DND-41 (cell line): ENCODE results near the gene SMIM36.
"Not testable (repeated sequence)": the region's sequence is repeated elsewhere in the genome, so short reads cannot be mapped to it uniquely, and the experiment has no call there.

ENCODE experiments used
- ATAC-seq: fragments of 200-7000 bp; cut with Tn5 transposase; 3 replicates; pipeline ENCODE4 v1.9.1; 2021; ENCODE audit warnings: low read depth; ENCODE audit not compliant: insufficient read depth
- DNase-seq: peaks from one replicate; pipeline ENCODE4 v3.0.0-alpha.2; 2020
- H2AFZ ChIP-seq: 2 replicates; pipeline ENCODE4 v1.6.0; 2012; ENCODE audit warnings: low read depth, low read length
- H3K27ac ChIP-seq: 2 replicates; pipeline ENCODE4 v1.5.1; 2012; ENCODE audit warnings: low read length, inconsistent platforms
- H3K27me3 ChIP-seq: fragments of 200-600 bp; sonication (generic); 2 replicates; pipeline ENCODE4 v1.6.0; 2012; ENCODE audit warnings: low read length, mild to moderate bottlenecking, inconsistent platforms; ENCODE audit not compliant: insufficient read depth, poor library complexity
- H3K36me3 ChIP-seq: 2 replicates; pipeline ENCODE4 v1.5.1; 2012; ENCODE audit warnings: low read length, inconsistent platforms; ENCODE audit not compliant: insufficient read depth
- H3K4me1 ChIP-seq: 2 replicates; pipeline ENCODE4 v1.5.1; 2012; ENCODE audit warnings: mild to moderate bottlenecking, low read length; ENCODE audit not compliant: insufficient read depth
- H3K4me2 ChIP-seq: 2 replicates; pipeline ENCODE4 v1.6.0; 2012; ENCODE audit warnings: mild to moderate bottlenecking, moderate library complexity, low read length, inconsistent platforms; ENCODE audit not compliant: insufficient read depth
- H3K4me3 ChIP-seq, 2 experiments: fragments of 200-600 bp in 1 of 2; shearing (Covaris generic) in 1 of 2; 2 replicates each; pipeline ENCODE4 v1.5.1; 2012 to 2016; ENCODE audit warnings: inconsistent platforms in 2 of 2, low read length in 2 of 2, mild to moderate bottlenecking in 2 of 2, low read depth in 1 of 2, moderate library complexity in 1 of 2
- H3K79me2 ChIP-seq: 2 replicates; pipeline ENCODE4 v1.6.0; 2012; ENCODE audit warnings: low read length, inconsistent platforms; ENCODE audit not compliant: insufficient read depth
- H3K9ac ChIP-seq: 2 replicates; pipeline ENCODE4 v1.6.0; 2012; ENCODE audit warnings: low read depth, mild to moderate bottlenecking, inconsistent platforms, low read length, moderate library complexity
- H3K9me3 ChIP-seq: 2 replicates; pipeline ENCODE4 v1.5.1; 2012; ENCODE audit warnings: low read length, moderate library complexity, mild to moderate bottlenecking, inconsistent platforms; ENCODE audit not compliant: insufficient read depth, severe bottlenecking
- H4K20me1 ChIP-seq: 2 replicates; pipeline ENCODE4 v1.6.0; 2012; ENCODE audit warnings: low read length; ENCODE audit not compliant: insufficient read depth
- CTCF ChIP-seq: IDR thresholded peaks from 2 replicates; pipeline ENCODE4 v1.5.1; 2012; ENCODE audit warnings: borderline replicate concordance, low read length, moderate library complexity, mild to moderate bottlenecking; ENCODE audit not compliant: poor library complexity, severe bottlenecking; ENCODE audit errors: extremely low read depth
- EZH2 ChIP-seq: IDR thresholded peaks from 3 replicates; pipeline ENCODE4 v1.6.1; 2012; ENCODE audit warnings: borderline replicate concordance, low read depth, mild to moderate bottlenecking, moderate library complexity, low read length, inconsistent platforms; ENCODE audit not compliant: severe bottlenecking

SMIM36 gene

GRCh38 chr17:55520402-55520801, 9.2 kb upstream of the SMIM36 start:
- Histone ChIP-seq H3K27me3 (peaks cover 8% of the 10 kb centered on the region), H3K4me3 (no peak overlapping the region), H3K27ac (no peak overlapping the region), H3K4me2 (no peak overlapping the region), H3K9me3 (no peaks in the 10 kb centered on the region), H3K4me1 (no peaks in the 10 kb centered on the region), H3K36me3 (no peaks in the 10 kb centered on the region), H4K20me1 (no peaks in the 10 kb centered on the region), H2AFZ (no peak overlapping the region), H3K9ac (no peak overlapping the region), H3K79me2 (no peaks in the 10 kb centered on the region)
- DNase-seq (no peak), ATAC-seq (no peak)
- no peak for TF ChIP-seq EZH2
- TF ChIP-seq CTCF = no peak

DNA sequence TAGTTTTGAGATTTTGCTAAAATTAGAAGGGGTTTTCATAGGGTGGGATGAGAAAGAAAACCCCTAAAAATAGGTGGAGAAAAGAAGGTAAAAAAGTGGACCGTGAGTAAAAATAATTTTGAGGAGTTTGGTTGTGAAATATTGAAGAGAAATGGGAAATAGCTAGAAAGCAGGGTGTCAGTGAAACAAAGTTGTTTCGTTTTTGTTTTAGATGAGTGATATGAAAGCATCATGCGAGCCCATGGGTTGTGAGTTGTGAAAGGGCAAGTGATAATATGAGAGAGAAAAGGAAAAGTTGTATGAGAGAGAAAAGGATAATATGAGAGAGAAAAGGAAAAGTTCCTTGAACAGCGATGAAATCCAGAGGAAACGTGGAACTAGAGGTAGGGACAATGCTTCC, 7.3 kb upstream of the SMIM36 start:
- ATAC-seq = no peak
- TF ChIP-seq EZH2 (no peak), CTCF (no peak)

DNA sequence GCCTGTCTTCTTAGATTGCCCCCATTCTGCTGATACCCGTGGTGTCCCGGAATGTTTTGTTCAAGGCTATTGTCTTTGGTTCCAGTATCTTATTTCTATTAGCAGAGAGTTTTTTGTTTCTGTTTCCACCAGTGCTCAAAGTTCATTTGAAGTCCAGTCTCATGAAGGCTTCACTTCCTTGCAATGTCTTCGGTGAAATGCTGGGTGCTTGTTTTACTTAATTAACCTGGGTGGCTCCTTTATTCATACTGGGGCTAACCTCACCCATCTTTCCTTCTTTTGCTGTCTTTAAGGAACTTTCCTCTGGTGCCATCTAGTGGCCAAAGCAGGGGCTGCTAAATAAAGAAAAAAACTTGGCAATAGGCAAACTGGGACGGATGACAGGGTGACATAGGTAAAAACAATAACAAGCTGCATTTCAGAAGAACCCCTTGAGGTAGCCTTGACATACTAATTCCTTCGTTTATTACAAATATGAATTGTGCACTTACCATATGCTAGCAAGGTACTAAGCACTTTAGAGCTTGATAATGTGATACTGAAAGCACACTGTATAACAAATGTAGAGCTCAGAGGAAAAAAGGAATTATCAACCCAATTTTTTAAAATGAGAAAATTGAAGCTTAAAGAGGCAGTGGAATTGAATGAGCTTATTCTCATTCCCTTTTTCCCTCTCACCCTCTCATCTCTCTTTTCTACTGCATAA, 2.8 kb upstream of the SMIM36 start:
- no peaks in the 10 kb centered on the region for H3K79me2 ChIP-seq
- H3K4me3 ChIP-seq = no peak overlapping the region
- no peaks in the 10 kb centered on the region for H3K9me3 ChIP-seq
- H3K4me2 ChIP-seq = peak overlapping the region; percentile 17; the same call in 1 of the 2 replicates
- ATAC-seq = peak; percentile 76
- no peak overlapping the region for H3K9ac ChIP-seq
- H2AFZ ChIP-seq = no peak overlapping the region
- 0 out of 2 replicates have a peak, but pooled peaks cover 3% of the 10 kb centered on the region for H3K4me1 ChIP-seq
- peaks cover 5% of the 10 kb centered on the region for H3K27me3 ChIP-seq
- H3K36me3 ChIP-seq = no peaks in the 10 kb centered on the region
- DNase-seq = peak; percentile 73
- no peaks in the 10 kb centered on the region for H4K20me1 ChIP-seq
- TF ChIP-seq CTCF = peak; percentile 96
- TF ChIP-seq EZH2 = no peak
- no peak overlapping the region for H3K27ac ChIP-seq

More for the DNA sequence above, 7.3 kb upstream of the SMIM36 start:
- H3K36me3 ChIP-seq = no peaks in the 10 kb centered on the region
- H3K4me2 ChIP-seq = no peak overlapping the region
- no peak for DNase-seq
- 0 out of 2 replicates have a peak, but pooled peaks cover 3% of the 10 kb centered on the region for H3K4me1 ChIP-seq
- H3K9me3 ChIP-seq = no peaks in the 10 kb centered on the region
- H3K27ac ChIP-seq = no peak overlapping the region
- H3K9ac ChIP-seq = no peak overlapping the region
- no peaks in the 10 kb centered on the region for H3K79me2 ChIP-seq
- H4K20me1 ChIP-seq = no peaks in the 10 kb centered on the region
- H2AFZ ChIP-seq = no peak overlapping the region
- no peak overlapping the region for H3K4me3 ChIP-seq
- peaks cover 8% of the 10 kb centered on the region for H3K27me3 ChIP-seq

- not testable (repeated sequence) for DNase-seq, H4K20me1 ChIP-seq, H3K4me2 ChIP-seq, H3K27me3 ChIP-seq, ATAC-seq, H3K36me3 ChIP-seq, H3K4me3 ChIP-seq, H3K9ac ChIP-seq, H2AFZ ChIP-seq, H3K79me2 ChIP-seq, H3K27ac ChIP-seq, H3K9me3 ChIP-seq, H3K4me1 ChIP-seq
Observed at GRCh38 chr17:55507669-55508068, 3.6 kb downstream of the SMIM36 start.

DNA sequence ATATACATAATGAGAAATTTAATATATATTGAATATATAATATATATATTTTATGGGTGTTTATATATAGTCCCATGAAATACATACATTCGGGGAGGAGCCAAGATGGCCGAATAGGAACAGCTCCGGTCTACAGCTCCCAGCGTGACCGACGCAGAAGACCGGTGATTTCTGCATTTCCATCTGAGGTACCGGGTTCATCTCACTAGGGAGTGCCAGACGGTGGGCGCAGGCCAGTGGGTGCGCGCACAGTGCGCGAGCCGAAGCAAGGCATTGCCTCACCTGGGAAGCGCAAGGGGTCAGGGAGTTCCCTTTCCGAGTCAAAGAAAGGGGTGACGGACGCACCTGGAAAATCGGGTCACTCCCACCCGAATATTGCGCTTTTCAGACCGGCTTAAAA, 9.6 kb downstream of the SMIM36 start:
- H3K9ac ChIP-seq, ATAC-seq, H3K9me3 ChIP-seq, H3K4me2 ChIP-seq, H3K79me2 ChIP-seq, H2AFZ ChIP-seq, H4K20me1 ChIP-seq, DNase-seq, H3K27ac ChIP-seq, H3K27me3 ChIP-seq, H3K4me3 ChIP-seq, H3K4me1 ChIP-seq, H3K36me3 ChIP-seq: not testable (repeated sequence)
